Colon (tissue), 2 donors: ENCODE results near the gene POLR2J3.
"Not testable (repeated sequence)": the region's sequence is repeated elsewhere in the genome, so short reads cannot be mapped to it uniquely, and the experiment has no call there.

ENCODE experiments used
- FAIRE-seq: peaks from 2 replicates; lab custom pipeline; 2012; peaks lifted over from hg19 to GRCh38; lab: Jason Lieb, UNC
- donor health status: control.
- donor health status: control.

POLR2J3 gene

DNA sequence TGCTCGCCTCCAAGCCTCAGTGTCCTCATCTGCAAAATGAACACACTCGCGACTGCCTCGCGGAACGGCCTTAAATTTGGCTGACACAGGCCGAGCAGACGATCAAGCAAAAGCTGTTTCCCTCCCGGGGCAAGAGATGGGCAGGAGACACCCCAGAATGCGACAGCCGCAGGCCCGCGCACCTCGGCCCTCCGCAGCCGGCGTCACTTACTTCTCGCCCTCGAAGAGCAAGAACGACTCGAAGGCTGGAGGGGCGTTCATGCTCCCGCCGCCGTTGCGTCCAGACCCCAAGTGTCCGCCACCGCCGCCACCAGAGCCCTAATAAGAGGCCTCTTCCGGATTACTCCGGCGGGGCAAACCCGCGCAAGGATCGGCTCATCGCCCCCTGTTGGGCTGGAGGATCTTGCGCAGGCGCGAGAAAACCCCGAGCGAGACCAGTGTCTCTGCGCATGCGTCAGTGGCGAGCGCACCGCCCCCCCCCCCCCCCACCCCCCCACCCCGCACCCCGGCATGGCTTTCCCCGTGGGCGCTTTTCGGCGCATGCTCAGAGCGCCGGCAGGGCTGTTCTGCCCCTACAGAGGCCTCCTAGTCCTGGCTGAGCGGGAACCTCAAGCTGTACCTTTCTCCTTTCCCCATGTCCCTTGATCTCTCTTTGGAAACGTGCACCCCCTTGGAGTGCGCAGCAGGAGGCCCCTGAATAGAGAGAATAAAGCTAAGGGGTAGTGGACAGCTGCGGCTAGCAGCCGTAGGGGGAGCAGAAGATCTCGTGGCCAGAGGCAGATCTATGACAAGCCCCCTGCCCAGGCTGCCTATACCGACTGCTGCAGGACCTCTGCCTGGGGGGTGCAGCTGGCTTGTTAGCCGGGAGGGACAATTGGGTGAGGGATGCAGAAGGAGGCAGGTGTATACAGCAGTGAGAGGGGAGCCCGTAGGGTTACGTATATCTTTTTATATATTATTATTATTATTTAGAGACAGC is at the start of gene POLR2J3:
POLR2J3 (minus strand) TSS at position 323 of the 979 bp plus-strand sequence; CDS start at position 261, 62 bp downstream.
- not testable (repeated sequence) for FAIRE-seq

DNA sequence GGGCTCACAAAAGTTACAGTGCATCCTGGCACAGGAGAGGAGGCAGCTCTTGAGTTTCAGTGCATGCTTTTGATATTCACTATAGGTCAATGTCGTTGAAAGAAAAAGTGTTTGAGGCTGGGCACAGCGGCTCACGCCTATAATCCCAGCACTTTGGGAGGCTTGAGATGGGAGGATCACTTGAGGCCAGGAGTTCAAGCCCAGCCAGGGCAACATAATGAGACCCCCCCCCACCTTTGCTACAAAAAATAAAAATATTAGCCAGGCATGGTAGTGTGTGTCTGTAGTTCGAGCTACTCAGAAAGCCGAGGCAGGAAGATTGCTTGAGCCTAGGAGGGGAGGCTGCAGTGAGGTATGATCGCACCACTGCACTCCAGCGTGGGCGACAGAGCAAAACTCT is 45.7 kb upstream of the POLR2J3 start:
- not testable (repeated sequence) for FAIRE-seq

DNA sequence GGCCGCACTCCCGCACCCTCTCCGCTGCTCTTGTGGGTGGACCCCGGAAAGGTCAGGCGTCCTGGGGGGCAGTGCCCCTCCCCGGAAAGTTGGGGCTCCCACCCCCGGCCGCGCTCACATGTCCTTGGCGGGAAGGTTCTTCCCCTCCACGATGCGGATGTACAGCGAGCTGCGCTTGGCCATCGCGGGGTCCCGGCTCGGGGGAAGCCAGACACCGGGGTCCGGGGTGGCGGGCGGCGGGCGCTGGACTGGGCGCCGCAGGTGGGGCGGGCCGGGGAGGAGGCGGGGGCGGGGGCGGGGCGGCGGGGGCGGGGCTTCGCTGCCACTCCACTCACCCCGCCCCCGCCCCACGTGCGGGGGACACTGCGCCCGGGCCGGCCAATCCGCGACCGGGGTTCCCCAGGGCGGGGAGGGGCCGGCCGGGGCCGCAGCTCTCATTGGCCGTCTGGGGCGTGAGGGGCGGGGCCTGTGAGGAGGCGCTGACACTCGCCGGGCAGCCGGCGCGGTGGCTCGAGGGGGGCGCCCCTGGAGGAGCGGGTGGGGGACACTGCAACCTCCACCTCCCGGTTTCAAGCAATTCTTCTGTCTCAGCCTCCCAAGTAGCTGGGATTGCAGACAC is 44.2 kb upstream of the POLR2J3 start, which contains the start of gene RASA4:
RASA4 (minus strand) TSS at position 250 of the 619 bp plus-strand sequence; CDS start at position 183, 67 bp downstream.
- not testable (repeated sequence) for FAIRE-seq

DNA sequence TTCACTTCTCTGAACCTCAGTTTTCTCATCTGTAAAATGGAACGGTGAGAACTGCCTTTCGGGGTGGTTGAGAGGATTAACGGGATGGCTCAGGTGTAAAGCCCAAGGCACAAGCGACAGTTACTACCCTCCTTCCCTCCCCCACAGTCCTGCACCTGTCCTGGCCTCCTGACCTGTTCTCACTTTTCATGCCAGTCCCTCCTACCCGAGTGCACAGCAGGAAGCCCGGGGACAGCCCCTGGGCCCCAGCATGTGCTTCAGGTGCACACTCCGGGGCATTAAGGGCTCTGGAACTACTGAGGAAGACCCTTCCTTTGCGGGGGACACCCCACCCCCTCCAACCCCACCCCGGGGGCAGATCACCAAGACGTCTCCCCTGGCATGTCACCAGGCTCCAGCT is 43.5 kb upstream of the POLR2J3 start:
- FAIRE-seq, result not testable (repeated sequence)

DNA sequence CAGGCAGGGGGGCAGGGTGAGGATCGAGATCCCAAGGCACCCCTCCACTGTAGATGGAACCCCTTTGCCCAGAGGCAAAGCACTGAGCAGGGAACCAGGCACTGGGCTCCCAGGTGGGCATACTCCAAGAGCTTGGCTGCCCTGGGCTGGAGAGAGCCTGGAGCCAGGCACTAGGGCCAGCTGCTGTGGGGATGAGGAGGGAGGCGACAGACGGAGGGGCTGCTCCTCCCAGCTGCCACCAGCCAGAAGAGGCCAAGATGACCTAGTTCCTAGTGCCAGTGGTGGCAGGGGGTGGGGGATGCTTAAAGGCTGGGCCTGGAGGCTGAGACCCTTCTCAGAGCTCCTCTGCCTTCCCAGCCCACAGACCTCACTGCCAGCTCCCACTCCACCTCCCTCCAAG is 42.5 kb upstream of the POLR2J3 start:
- not testable (repeated sequence) for FAIRE-seq

DNA sequence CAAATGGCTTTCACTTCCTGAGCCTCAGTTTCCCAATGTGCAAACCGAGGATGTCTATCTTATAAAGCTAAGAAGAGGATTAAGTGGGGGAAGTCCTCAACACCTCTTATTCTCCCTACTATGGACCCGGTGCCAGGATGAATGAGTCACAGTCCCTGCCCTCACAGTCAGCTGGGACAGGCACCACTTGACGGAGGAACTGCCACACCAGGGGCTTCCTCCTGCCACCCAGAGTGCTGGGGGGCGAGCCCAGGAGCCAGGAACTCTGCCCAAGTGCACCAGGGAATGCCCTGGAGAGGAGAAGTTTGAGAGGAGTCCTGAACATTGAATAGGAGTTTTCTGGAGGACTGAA is 41.9 kb upstream of the POLR2J3 start:
- FAIRE-seq, result not testable (repeated sequence)

DNA sequence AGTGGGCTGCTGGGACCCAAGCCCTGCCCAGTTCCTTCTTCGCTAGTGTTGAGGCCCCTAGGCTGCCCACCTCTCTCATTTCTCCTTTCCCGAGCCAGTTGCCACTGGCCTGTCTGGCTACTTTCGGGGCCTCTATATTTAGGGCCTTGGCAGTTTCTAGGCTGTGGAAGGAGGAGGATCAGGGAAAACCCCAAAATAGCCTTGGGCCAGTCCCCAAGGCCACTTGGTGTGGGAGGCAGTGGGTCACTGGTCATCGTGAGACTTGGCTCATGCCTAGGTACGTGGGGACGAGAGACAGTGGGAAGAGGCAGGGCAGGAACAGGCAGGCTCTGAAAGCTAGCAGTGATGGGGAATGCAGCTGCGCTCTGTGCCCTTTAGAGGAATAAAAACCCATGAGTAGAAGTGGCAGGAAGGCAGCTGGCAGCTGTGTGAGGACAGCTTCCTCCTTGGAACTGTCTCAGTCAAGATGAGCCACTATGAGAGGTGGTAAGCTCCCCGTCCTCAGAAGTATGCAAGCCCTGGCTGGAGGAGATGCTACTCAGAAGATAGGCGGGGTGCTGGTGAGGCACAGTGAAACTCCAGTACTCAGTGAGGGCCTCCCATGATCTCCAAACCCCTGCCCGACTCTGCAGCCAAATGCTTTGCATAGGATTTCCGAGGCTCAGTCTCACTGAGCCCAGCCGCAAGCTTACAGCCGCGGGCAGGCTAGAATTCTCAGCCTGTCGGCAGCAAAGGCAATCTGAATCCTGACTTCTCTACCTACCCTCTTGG is 41.4 kb upstream of the POLR2J3 start:
- not testable (repeated sequence) for FAIRE-seq

DNA sequence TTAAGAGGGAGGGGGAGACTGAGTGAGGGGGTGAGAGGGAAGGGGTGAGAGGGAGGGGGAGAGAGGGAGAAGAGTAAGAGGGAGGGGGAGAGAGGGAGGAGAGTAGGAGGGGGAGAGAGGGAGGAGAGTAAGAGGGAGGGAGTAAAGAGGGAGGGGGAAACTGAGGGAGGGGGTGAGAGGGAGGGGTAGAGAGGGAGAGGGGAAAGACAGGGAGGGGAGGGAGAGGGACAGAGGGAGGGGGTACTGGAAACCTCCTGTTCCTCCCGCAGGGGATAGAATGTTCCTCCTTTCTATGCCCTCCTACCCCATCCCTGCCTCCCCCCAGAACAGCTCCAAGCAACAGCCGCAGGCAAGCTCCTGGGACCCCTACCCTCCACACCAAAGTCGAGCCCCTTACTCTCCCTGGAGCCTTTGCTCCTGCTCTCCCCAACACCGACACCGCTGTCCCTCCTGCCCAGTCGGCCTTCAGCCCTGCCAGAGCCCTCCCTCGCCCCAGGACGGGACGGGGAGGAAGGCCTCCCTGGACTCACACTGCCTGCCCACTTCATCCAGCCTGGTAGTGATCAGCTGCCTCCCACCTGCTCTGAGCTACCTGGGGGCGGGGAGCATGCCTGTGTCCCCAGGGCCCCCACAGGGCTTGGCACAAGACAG is 39.4 kb upstream of the POLR2J3 start:
- FAIRE-seq, result not testable (repeated sequence)

DNA sequence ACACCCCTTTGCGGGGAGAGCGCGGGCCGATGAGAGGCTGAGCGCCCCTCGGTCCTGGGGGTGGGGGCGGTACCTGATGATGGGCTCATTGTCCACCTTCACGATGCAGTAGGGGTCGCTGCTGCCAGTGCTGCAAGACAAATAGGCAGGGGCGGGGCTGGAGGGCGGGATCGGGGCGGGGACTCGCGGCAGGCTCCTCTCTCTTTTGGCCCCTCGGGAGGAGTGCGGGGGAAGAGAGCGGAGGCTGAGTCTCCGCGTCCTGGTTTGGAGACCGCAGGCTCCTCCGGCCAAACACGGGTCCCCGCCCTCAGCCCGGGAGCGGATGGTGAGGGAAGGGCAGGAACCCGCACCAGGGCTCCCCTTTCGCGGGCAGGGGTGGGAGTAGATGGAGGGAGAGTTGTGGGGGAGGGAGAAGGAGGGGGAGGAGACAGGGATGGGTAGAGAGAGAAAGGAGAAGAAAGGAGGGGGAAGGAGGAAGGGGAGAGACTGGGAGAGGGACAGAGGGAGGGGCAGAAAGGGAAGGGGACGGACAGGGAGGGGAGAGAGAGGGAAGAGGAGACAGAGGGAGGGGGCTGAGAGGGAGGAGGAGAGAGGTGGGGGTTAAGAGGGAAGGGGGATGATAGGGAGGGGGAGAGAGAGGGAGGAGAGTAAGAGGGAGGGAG is 38.8 kb upstream of the POLR2J3 start:
- FAIRE-seq, result not testable (repeated sequence)

DNA sequence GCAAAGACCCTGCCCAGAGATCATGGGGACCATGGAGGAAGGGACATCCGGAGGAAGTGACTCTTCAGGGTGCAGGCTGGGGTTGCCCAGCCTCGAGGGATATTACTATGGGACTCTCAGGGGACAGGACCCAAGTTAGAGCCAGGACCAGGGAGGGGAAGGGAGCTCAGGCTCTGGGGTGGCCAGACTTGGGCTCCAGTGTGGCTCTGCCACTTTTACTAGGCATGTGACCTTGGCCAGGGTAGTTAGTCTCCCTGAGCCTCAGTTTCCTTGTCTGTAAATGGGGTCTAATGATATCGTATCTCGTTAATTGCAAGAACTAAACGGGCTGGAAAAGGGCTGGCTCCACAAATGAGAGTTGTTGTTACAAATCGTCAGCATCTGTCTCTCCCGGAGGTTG is 38.1 kb upstream of the POLR2J3 start:
- not testable (repeated sequence) for FAIRE-seq

DNA sequence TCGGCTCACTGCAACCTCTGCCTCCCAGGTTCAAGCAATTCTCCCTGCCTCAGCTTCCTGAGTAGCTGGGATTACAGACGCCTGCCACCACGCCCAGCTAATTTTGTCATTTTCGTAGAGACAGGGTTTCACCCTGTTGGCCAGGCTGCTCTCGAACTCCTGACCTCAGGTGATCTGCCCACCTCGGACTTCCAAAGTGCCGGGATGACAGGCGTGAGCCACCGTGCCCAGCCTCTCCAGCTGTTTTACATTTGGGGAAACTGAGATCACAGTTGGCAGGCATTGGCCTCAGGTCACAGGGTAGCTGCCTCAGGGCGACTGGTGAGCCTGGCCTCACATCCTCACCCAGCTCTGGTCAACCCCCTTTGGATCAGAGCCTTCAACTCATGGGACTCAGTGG is 37.4 kb upstream of the POLR2J3 start:
- not testable (repeated sequence) for FAIRE-seq

DNA sequence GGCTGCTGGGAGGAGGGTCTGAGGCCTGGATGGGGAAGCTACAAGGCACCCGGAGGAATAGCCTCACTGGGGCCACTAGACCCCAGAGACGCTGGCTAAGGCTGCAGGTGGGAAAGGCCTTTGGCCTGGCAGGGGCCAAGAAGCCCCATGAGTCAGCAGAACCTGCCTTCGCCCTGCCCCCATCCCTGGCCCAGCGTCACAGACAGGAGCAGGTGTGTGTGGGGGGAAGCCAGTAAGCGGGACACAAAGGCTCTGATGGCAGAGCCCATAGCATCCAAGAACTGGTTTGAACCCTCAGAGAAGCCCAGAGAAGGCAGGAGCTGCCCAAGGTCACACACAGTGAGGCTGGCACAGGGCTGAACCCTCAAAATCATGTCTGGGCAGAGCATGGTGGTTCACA is 34.5 kb upstream of the POLR2J3 start:
- FAIRE-seq, result not testable (repeated sequence)

DNA sequence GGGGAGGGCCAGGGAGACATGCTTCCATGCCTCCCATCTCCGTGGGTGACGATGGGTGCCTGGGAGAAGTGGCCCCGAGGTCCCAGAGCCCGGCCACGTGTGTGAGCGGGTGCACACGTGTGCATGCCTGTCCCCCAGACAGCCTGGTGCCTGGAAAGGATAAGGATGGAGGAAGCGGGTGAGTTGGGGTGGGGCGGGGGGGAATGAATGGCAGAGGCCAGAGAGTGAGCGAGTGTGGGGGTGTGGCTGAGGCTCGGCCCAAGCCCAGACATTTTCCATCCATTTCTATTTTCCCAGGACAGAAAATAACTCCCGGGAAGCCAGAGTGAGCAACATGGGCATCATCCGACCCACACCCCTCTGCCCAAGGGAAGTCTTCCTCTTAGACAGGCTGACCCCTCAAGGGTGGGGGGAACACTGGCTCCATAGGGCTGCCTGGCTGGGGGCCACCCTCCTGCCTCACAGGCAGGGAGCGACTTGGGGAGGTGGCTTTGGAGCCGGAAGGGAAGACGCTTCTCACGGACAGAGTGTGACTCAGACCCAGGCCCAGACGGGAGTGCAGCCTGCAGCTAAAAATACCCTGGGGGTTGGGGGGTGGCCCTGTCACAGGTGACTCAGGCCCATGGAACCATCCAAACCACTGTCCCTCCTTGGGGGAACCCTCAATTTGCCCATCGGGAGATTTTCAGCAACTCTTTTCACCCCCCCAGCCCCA is 32.2 kb upstream of the POLR2J3 start:
- FAIRE-seq, result not testable (repeated sequence)

DNA sequence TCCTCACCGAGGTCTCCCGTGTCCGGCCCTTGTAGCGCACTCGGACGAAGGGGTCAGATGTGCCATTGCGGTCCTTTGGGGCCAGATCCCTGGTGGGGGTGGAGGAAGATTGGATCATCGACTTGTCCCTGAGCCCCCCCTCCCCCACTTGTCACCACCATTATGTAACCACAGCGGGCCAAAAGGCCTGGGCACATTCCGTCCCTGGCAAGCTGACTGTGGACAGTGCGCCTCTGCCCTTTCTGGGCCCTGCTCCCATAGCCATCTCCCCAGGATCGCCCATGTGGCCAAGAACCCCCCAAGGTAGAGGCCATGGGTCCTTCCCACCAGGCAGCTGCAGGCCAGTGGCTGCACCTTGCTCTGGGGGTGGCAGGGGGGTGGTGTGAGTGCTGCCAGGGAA is 29.9 kb upstream of the POLR2J3 start:
- not testable (repeated sequence) for FAIRE-seq

DNA sequence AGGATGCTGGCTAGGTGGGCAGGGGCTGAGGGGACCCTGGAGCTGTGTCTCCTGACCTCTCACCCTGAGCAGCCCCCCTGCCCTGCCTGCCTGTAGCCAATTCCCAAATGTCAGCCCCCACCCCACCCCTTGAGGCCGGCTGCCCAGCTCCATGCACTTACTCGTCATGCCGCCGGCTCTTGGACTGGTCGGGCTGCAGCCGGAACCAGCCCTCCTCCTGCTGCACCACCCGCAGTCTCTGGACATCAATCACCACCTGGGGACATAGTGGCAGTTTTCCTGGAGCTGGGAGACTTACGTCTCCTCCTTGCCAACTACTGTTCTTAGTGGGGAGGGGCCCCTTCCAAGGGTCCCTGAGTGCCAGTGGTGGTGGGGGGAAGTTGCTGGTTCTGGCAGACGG is 27.3 kb upstream of the POLR2J3 start:
- FAIRE-seq, result not testable (repeated sequence)

DNA sequence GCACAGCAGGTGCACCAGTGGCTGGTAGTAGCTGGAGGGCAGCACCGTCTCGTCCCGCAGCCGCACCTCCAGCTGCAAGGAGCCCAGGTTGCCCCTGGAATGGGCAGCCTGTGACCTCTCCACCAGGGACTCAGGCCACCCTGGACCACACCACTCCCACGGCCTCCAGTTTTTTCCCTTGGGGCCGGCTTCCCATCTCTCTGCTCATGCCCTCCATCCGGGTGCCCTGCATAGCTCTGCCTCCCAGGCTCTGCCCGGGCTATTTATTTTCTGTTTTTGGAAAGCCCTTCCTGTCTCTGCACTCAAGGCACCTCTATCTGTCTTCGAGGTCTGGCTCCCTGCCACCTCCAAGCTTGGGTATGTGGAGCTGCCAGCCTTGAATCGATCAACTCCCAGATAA is 23.7 kb upstream of the POLR2J3 start:
- FAIRE-seq, result not testable (repeated sequence)

DNA sequence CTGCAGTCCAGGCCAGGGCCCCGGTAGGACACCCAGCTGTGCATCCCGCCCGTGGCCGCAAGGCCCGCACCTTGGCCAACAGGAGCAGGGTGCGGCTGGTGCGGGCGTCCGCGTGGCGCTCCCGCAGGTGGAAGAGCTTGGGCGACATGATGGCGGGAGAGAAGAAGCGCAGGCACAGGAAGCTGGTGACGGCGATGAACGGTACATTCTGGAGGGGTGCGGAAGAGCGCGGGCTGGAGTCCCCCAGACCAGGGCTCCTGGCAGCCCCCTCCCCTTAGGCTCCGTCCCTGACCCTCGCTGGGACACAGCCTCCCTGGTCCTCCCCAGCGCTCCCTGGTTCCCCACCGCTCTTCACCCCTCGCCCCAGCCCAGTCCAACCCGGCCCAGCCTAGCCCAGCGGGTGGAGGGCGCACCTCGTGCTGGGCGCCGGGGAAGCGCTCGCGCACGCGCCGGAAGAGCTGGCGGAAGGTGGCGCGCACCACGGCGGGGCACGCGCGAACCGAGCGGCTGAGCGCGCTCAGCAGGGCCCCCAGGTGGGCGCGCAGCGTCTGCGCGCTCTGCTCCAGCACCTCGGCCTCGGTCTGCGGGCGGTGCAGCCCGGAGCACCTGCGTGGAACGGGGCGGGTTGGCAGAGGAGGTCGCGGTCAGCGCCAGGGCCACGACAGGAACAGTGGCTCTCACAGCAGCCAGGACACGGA is 21.4 kb upstream of the POLR2J3 start:
- FAIRE-seq, result not testable (repeated sequence)

DNA sequence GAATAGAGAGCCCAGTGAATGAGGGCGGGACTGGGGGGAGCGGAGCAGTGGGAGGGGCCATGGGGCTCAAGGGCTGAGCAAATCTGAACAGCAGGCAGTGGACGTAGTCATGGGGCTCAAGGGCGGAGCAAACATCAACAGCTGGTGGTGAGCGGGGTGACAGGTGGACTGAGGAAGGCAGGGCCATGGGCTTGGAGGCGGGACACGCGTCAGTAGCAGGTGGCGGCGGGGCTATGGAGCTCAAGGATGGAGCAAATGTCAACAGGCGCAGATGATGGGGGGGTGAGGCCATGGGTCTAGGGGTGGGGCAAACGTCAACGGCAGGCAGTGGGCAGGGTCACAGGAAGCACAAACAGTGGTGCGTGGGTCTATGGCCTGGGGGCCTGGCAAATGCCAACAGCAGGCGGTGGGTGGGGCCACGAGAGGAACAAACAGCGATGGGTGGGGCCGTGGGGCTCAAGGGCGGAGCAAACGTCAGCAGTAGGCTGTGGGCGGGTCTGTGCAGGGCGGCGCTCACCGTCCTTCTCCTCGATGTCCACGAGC is 20.2 kb upstream of the POLR2J3 start:
- not testable (repeated sequence) for FAIRE-seq

DNA sequence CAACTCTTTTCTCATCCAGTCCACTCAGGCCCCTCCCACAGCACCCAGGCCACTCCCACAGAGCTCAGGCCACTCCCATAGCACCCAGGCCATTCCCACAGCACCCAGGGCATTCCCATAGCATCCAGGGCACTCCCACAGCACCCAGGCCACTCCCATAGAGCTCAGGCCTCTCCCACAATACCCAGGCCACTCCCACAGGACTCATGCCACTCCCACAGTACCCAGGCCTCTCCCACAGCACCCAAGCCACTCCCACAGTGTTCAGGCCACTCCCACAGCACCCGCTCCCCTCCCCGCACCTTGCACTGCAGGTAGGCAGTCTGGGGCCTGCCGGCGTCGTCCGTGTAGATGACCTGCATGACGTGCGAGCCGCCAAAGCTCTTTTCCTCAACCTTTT is 17.5 kb upstream of the POLR2J3 start:
- not testable (repeated sequence) for FAIRE-seq

DNA sequence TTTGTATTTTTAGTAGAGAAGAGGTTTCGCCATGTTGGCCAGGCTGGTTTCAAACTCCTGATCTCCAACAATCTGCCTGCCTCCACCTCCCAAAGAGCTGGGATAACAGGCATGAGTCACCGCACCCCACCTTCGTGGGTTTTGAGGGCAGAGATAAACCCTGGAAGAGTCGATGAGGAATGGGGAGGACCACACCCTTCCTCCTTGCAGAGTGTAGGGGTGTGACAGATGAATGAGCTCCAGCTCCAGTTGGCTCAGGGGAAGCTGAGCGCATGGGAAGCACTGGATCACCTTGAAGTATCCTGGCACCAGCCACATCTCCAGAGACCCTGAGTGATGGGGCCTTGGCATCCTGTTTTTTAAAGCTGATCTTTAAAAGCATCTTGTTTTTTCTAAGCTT is 11.1 kb upstream of the POLR2J3 start:
- FAIRE-seq, result not testable (repeated sequence)
